NCI-H146 treated with DMSO at 0.1 percent for 48 hours (cell line): ENCODE results near the gene SNX24.
"Not testable (repeated sequence)": the region's sequence is repeated elsewhere in the genome, so short reads cannot be mapped to it uniquely, and the experiment has no call there.

ENCODE experiments used
- DNase-seq: peaks from one replicate; lab custom pipeline; 2025; ENCODE audit not compliant: unreplicated experiment; lab: John Stamatoyannopoulos, UW

The SNX24 gene

GRCh38 chr5:122870219-122870856, 24.9 kb downstream of the SNX24 start:
- DNase-seq, result no peak

- DNase-seq, result no peak
Observed at GRCh38 chr5:122871661-122872060, 26.2 kb downstream of the SNX24 start.

GRCh38 chr5:122874179-122874875, 28.9 kb downstream of the SNX24 start:
- DNase-seq, result no peak

- no peak for DNase-seq
Observed at GRCh38 chr5:122877518-122877917, 32.1 kb downstream of the SNX24 start.

- no peak for DNase-seq
Observed at GRCh38 chr5:122879076-122879475, 33.7 kb downstream of the SNX24 start.

GRCh38 chr5:122880170-122880689, 34.8 kb downstream of the SNX24 start:
- DNase-seq, result no peak

GRCh38 chr5:122880749-122881148, 35.3 kb downstream of the SNX24 start:
- DNase-seq, result no peak

- no peak for DNase-seq
Observed at GRCh38 chr5:122882831-122883230, 37.4 kb downstream of the SNX24 start.

- no peak for DNase-seq
Observed at GRCh38 chr5:122885045-122885517, 39.7 kb downstream of the SNX24 start.

GRCh38 chr5:122885891-122886290, 40.5 kb downstream of the SNX24 start:
- no peak for DNase-seq

- DNase-seq, result no peak
Observed at GRCh38 chr5:122895141-122895540, 49.7 kb downstream of the SNX24 start.

GRCh38 chr5:122896598-122897282, 51.3 kb downstream of the SNX24 start:
- no peak for DNase-seq

GRCh38 chr5:122897283-122897602, 51.8 kb downstream of the SNX24 start:
- DNase-seq, result no peak

- no peak for DNase-seq
Observed at GRCh38 chr5:122901346-122901745, 55.9 kb downstream of the SNX24 start.

GRCh38 chr5:122902263-122902662, 56.9 kb downstream of the SNX24 start:
- no peak for DNase-seq

GRCh38 chr5:122906768-122907167, 61.4 kb downstream of the SNX24 start:
- no peak for DNase-seq

GRCh38 chr5:122907276-122907675, 61.9 kb downstream of the SNX24 start:
- DNase-seq, result no peak

GRCh38 chr5:122908108-122908507, 62.7 kb downstream of the SNX24 start:
- no peak for DNase-seq

GRCh38 chr5:122908662-122909061, 63.2 kb downstream of the SNX24 start:
- DNase-seq, result no peak

- DNase-seq, result no peak
Observed at GRCh38 chr5:122909470-122910100, 64.2 kb downstream of the SNX24 start.

GRCh38 chr5:122913436-122913835, 68.0 kb downstream of the SNX24 start:
- not testable (repeated sequence) for DNase-seq
